HG03064 (cell line): Measurements from ENCODE around the gene SH3PXD2A.

ENCODE experiments used
- ATAC-seq: cut with Tn5 transposase; IDR thresholded peaks from one replicate; pipeline ENCODE4 v1.9.1; 2021; ENCODE audit warnings: low read depth; ENCODE audit not compliant: unreplicated experiment

SH3PXD2A gene

GRCh38 chr10:103696411-103697145 lies 158.8 kb downstream of the SH3PXD2A start:
- peak; percentile 31 for ATAC-seq

DNA sequence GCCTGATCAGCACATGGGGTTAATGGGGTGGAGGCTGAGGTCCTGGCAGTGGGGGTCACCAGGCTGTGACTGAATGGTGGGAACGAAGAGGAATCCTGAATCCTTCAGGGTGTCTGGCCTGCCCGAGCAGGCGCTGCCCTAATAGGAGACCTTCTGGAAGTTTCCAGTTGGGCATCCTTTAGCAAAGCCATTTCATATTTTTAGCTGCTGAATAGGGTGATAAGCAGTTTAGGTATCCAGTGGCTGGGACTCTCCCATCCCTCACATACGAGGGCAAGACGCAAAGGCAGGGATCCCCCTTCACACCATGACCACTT lies 159.3 kb downstream of the SH3PXD2A start:
- ATAC-seq, result no peak

GRCh38 chr10:103695584-103696005 lies 159.8 kb downstream of the SH3PXD2A start:
- ATAC-seq, result no peak

GRCh38 chr10:103693812-103694205 lies 161.6 kb downstream of the SH3PXD2A start:
- no peak for ATAC-seq

DNA sequence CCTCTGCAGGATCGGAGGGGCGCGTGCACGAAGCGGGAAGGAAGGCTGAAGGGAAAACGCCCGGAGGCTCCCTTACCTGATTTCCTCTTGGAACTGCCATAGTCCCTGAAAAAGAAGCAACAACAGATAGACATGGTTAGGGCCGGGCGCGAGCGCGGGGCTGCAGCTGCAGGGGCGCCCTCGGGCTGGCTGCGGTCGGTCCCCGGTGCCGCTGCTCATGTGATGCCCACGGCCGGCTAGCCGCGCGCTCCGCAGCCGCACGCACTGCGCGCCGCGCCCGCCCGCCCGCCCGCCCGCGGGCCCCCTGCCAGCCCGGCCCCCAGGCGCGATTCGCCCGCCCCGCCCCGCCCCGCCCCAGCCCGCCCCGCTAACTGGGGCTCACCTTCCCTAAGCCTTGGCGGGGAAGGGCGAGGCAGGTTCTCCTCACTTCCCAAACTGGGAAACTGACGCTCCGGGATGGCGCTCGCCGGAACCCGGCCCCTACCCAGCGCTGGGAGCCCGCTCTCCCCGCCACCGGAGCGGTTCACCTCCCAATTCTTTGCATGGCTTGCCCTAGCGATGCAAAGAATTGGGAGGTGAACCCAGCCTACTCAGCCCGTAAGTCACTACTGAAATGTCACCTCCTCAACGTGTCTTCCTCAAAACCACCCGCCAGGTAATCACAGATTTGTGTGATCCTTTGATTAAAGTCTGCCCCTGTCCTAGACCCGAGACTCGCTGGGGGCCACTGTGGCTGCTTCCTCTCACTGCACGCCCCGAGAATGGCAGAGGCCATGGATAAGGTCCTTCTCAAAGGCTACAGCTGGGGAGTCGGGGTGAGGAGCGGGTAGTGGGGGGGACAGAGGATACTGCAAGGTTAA lies 162.2 kb downstream of the SH3PXD2A start:
- ATAC-seq, result peak; percentile 17

GRCh38 chr10:103692436-103692951 lies 162.9 kb downstream of the SH3PXD2A start:
- peak; percentile 51 for ATAC-seq

- ATAC-seq, result peak; percentile 25
These were observed 163.5 kb downstream of the SH3PXD2A start for GRCh38 chr10:103691723-103692435.

DNA sequence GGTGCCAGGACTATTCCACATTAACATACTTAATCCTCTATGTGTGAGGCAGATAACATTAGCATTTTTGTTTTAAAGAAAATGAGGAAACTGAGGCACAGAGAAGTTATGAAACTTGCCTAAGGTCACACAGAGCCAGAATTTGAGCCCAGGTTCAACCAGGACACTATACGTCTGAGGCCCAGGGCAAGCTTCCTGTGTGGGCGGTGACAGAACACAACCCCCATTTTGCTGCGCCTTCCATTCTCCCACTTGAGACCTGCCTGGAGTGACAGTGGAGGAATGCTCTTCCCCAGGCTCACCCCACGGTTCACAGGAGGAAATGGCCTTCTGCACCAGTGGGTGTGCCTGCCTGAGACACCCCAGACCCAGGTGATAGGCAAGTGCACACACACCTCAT lies 164.1 kb downstream of the SH3PXD2A start:
- no peak for ATAC-seq

DNA sequence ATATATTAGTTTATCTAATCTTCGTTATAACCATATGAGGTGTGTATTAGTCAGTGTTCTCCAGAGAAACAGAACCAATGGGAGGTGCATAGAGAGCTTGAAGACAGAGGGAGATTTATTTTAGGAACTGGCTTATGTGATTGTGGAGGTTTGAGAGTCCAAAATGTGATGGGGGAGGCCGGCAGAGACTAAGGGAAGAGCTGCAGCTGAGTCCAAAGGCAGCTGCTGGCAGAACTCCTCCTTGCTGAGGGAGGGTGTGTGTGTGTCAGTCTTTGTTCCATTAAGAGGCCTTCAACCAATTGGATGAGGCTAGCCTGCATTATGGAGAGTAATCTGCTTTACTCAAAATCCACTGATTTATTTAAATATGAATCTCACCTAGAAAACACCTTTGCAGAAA lies 165.1 kb downstream of the SH3PXD2A start:
- ATAC-seq, result no peak

DNA sequence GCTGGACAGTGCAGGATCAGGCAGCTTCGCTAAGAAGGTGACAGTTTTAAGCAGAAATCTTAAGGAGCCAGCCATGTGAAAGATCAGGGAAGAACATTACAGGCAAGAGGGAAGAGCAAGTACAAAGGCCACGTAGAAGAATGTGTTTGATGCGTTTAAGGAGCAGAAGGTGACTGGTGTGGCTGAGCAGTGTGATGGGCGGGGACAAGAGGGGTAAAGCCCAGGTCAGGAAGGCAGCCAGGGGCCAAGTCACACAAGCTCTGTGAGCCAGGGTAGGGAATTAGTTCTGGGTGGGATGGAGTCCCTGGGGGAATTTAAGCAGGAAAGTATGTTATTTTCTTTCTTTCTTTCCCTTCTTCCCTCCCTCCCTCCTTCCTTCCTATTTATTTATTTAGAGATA lies 166.9 kb downstream of the SH3PXD2A start:
- ATAC-seq, result no peak

DNA sequence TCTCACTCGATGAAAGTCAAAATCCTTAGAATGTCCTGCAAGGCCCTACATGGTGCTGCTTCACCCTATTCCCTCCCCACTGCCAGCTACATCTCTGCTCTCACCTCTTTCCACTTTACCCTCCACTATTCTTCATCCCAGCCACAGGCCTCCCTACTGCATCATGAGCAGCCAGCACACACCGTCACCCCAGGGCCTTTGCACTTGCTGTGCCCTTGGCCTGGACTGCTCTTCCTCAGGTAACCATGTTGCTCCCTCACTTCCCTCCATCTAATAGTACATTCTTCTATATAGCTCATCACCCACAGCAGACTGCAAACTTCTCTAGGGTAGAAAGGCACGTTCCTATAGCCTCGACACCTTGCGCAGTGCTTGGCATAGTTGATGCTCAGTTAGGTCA lies 167.7 kb downstream of the SH3PXD2A start:
- no peak for ATAC-seq

- no peak for ATAC-seq
These were observed 168.2 kb downstream of the SH3PXD2A start for GRCh38 chr10:103687172-103687571.

DNA sequence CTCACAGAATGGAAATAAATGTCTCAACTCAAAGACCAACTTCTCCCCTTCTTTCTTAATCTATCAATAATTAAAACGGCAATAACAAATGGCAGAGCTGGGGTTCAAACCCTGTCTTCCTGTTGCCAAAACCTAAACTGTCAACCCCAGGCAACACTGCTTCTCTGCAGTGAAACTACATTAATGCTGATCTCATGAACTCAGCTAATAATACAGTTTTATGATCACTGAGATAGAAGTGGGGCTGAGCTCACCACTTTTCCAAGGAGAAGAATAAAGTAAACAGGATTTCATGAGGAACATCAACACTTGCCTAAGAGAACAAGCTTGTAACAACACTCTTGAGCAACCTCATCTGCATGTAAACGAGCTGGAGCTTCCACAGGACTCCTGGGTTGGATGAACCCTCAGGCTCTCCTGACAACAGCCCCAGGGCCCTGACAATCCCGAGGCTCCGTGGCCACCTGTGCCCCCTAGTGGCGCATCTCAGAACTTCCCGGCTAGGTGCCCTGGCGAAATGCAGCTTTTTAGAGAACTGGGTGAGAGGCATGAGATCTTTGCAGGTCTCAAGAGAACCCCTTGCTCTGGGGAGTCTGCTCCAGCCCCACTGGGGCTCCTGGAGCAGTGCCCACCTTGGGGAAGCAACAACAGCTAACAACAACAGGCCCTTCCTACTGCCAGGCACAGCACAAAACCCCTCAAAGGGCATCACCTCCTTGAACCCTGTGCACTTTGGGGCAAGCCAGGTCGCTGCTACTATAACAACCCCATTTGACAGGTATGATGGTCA lies 169.3 kb downstream of the SH3PXD2A start:
- ATAC-seq, result no peak

DNA sequence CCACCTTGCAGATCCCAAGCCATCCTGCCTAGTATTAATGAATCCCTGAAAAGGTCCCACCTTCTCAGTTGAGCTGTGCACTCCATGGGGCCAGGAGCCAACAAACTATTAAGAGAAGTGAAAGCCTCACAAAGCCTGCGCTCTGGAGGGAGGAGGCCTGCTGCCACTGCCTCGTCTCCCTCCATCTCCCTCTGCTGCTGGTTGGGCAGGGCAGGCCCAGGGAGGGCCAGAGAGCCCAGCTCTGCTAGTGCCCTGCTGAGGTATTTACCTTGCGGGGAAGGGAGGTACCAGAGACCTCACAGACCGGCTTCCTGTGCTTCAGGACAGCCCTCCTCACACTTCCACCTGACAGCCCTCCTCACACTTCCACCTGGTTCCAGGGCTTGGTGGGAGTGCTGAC lies 171.5 kb downstream of the SH3PXD2A start:
- no peak for ATAC-seq

- ATAC-seq, result no peak
These were observed 172.7 kb downstream of the SH3PXD2A start for GRCh38 chr10:103682631-103683030.

DNA sequence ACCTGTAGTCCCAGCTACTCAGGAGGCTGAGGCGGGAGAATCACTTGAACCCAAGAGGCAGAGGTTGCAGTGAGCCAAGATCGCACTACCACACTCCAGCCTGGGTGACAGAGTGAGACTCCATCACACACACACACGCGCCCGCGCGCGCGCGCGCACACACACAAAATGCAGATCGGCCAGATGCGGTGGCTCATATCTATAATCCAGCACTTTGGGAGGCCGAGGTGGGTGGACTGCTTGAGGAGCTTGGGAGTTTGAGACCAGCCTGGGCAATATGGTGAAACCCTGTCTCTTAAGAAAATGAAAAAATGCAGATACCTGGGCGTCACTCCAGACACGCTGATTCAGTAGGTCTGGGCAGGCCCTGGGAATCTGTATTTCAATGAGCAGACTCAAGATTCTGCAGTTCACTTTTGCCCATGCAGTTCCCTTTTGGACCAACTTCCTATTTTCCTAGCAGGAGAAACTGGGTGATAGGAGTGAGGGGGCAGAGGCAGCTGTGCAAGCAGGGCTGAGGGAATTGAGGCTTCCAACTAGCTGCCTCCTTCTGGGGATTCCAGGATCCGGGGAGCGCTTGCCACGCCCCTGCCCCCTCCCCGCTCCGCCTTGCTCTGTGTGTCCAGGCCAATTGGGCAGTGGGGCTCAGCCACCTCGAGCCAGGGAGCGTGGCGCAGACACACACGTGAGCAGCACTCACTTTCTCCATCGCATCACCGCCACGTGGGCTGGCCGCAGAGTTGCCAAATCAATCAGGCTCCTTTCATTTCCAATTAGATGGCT lies 173.6 kb downstream of the SH3PXD2A start:
- ATAC-seq, result no peak

DNA sequence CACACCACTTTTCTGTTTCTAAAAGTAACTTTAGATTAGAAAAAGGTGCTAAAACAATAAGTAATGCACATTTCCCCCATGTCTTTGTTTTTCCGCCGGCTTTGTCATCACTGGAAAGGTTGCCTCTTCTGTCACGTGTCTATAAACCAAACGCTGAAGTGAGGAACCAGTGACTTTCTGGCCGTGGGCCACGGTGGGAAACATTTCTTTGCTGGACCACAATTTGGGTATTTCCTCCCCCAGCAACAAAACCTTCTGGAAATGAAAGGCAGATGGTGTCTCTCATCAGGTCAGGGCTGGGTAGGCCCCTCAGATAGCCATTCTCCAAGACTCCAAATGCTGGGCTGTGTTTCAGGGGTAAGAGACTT lies 174.5 kb downstream of the SH3PXD2A start:
- no peak for ATAC-seq

- ATAC-seq, result no peak
These were observed 176.1 kb downstream of the SH3PXD2A start for GRCh38 chr10:103679096-103679790.

GRCh38 chr10:103678178-103678526 lies 177.2 kb downstream of the SH3PXD2A start:
- ATAC-seq, result peak; percentile 90
